CD4-positive, alpha-beta T cell (primary cell): ENCODE measurements around the gene REEP1. TPM values are rescaled to one million over a fixed set of nuclear protein-coding genes. Genes with fewer than 3 reads are reported as not detected.

Experiments used
- ATAC-seq: fragments of 200-7000 bp; cut with Tn5 transposase; one replicate; pipeline ENCODE4 v1.10.0; 2022; ENCODE audit warnings: mild to moderate bottlenecking; ENCODE audit not compliant: poor library complexity
- CTCF ChIA-PET: fragments of 350-600 bp; sonication (Branson Sonifier 250); formaldehyde crosslinking; loops from one replicate; lab custom pipeline; 2021; ENCODE audit warnings: antibody characterized with exemption, inconsistent platforms; lab: Charles Lee
- POLR2A ChIA-PET: fragments of 350-600 bp; sonication (Branson Sonifier 250); formaldehyde crosslinking; loops from one replicate; lab custom pipeline; 2021; ENCODE audit warnings: antibody characterized with exemption, inconsistent platforms; lab: Charles Lee
- DNase-seq, 14 experiments: peaks; one replicate each; pipeline ENCODE4 v3.0.0-alpha.2; 2013 to 2020; ENCODE audit warnings: mixed read lengths in 2 of 14
- H3K27ac ChIP-seq, 2 donors: one replicate each; pipeline versions ENCODE4 v1.5.1 to v1.7.0; 2013; ENCODE audit warnings: low read length in 2 of 2, low read depth in 1 of 2, mild to moderate bottlenecking in 1 of 2
- H3K27me3 ChIP-seq, 2 experiments: 1 replicate in 1 of 2; 2 replicates in 1 of 2; pipeline versions ENCODE4 v1.6.1 to v1.7.0; 2013; ENCODE audit warnings: low read length in 2 of 2, control low read depth in 1 of 2, mild to moderate bottlenecking in 1 of 2, moderate library complexity in 1 of 2; ENCODE audit not compliant: insufficient read depth in 2 of 2, control insufficient read depth in 1 of 2
- H3K36me3 ChIP-seq: one replicate; pipeline ENCODE4 v1.6.1; 2013; ENCODE audit warnings: low read length, control low read depth; ENCODE audit not compliant: insufficient read depth
- H3K4me1 ChIP-seq: one replicate; pipeline ENCODE4 v1.6.1; 2013; ENCODE audit warnings: low read length, control low read depth; ENCODE audit not compliant: insufficient read depth
- H3K4me3 ChIP-seq: one replicate; pipeline ENCODE4 v1.5.1; 2013; ENCODE audit warnings: mild to moderate bottlenecking, low read length, moderate library complexity
- H3K9me3 ChIP-seq, 2 experiments: 1 replicate in 1 of 2; 2 replicates in 1 of 2; pipeline versions ENCODE4 v1.6.1 to v1.7.0; 2013; ENCODE audit warnings: low read length in 2 of 2, mild to moderate bottlenecking in 2 of 2, control low read depth in 1 of 2, moderate library complexity in 1 of 2; ENCODE audit not compliant: control insufficient read depth in 1 of 2, insufficient read depth in 1 of 2
- H3K27ac Mint-ChIP-seq: one replicate; pipeline ENCODE4 v1.8.0; 2020; ENCODE audit warnings: mixed read lengths
- H3K27me3 Mint-ChIP-seq: one replicate; pipeline ENCODE4 v1.8.0; 2021; ENCODE audit warnings: mixed read lengths
- H3K36me3 Mint-ChIP-seq: one replicate; pipeline ENCODE4 v1.8.0; 2021; ENCODE audit warnings: low read depth, mixed read lengths
- H3K4me1 Mint-ChIP-seq: one replicate; pipeline ENCODE4 v1.8.0; 2021; ENCODE audit warnings: low read depth, mixed read lengths
- H3K4me3 Mint-ChIP-seq: one replicate; pipeline ENCODE4 v1.8.0; 2020; ENCODE audit warnings: mild to moderate bottlenecking, mixed read lengths
- H3K9me3 Mint-ChIP-seq: one replicate; pipeline ENCODE4 v1.8.0; 2020; ENCODE audit warnings: mixed read lengths
- intact Hi-C, 2 experiments: fragments of 100-400 bp; cut with DNase I in 1 of 2; cut with micrococcal nuclease in 1 of 2; formaldehyde crosslinking; loops; one replicate each; pipeline versions ENCODE4 v1.15.1 to v1.9.0; 2023 to 2025; cut with DNase I, micrococcal nuclease
- total RNA-seq, 174 experiments: library from RNA in 2 of 174; stranded (reverse) in 2 of 174; gene quantifications; one replicate each; pipeline ENCODE4 v1.2.3 and lab custom pipeline; 2021 to 2026
- TF ChIP-seq, protein P1 (sequence below): fragments of 200-600 bp; IDR thresholded peaks from one replicate; pipeline ENCODE4 v1.8.0; 2022; ENCODE audit warnings: antibody characterized with exemption, mild to moderate bottlenecking

The REEP1 gene
- total RNA-seq, 2 experiments from 2014 or later, result not detected

GRCh38 chr2:86370579-86370978 is 33.2 kb upstream of the REEP1 start:
- ChIA-PET CTCF (no interaction called here), POLR2A (interaction anchor here (0.5 to 0.9 kb wide), 2 partner anchors 11 to 70 kb away, joined by 4 to 7 read pairs; partner anchors contain the start of gene KDM3A)
- intact Hi-C loops, result loop anchor here in 1 of 2 experiments (5.0 kb wide), 1 partner anchor 67 kb away; no protein-coding TSS in a partner anchor
- no peaks in the 10 kb centered on the region for H3K36me3 Mint-ChIP-seq
- H3K27me3 Mint-ChIP-seq, result no peaks in the 10 kb centered on the region
- no peak for ATAC-seq
- no peak for DNase-seq
- TF ChIP-seq, protein P1, sequence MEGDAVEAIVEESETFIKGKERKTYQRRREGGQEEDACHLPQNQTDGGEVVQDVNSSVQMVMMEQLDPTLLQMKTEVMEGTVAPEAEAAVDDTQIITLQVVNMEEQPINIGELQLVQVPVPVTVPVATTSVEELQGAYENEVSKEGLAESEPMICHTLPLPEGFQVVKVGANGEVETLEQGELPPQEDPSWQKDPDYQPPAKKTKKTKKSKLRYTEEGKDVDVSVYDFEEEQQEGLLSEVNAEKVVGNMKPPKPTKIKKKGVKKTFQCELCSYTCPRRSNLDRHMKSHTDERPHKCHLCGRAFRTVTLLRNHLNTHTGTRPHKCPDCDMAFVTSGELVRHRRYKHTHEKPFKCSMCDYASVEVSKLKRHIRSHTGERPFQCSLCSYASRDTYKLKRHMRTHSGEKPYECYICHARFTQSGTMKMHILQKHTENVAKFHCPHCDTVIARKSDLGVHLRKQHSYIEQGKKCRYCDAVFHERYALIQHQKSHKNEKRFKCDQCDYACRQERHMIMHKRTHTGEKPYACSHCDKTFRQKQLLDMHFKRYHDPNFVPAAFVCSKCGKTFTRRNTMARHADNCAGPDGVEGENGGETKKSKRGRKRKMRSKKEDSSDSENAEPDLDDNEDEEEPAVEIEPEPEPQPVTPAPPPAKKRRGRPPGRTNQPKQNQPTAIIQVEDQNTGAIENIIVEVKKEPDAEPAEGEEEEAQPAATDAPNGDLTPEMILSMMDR, result no peak
- Histone ChIP-seq H3K36me3 (no peaks in the 10 kb centered on the region), H3K4me3 (no peak overlapping the region), H3K27me3 (no peaks in the 10 kb centered on the region), H3K27ac (no peak overlapping the region), H3K9me3 (peaks cover 0 to 4% of the 10 kb centered on the region in 2 experiments), H3K4me1 (peaks cover 32% of the 10 kb centered on the region)
- peaks cover 3% of the 10 kb centered on the region for H3K9me3 Mint-ChIP-seq
- peaks cover 68% of the 10 kb centered on the region for H3K4me1 Mint-ChIP-seq
- peak overlapping the region; percentile 83 for H3K27ac Mint-ChIP-seq
- no peak overlapping the region for H3K4me3 Mint-ChIP-seq

DNA sequence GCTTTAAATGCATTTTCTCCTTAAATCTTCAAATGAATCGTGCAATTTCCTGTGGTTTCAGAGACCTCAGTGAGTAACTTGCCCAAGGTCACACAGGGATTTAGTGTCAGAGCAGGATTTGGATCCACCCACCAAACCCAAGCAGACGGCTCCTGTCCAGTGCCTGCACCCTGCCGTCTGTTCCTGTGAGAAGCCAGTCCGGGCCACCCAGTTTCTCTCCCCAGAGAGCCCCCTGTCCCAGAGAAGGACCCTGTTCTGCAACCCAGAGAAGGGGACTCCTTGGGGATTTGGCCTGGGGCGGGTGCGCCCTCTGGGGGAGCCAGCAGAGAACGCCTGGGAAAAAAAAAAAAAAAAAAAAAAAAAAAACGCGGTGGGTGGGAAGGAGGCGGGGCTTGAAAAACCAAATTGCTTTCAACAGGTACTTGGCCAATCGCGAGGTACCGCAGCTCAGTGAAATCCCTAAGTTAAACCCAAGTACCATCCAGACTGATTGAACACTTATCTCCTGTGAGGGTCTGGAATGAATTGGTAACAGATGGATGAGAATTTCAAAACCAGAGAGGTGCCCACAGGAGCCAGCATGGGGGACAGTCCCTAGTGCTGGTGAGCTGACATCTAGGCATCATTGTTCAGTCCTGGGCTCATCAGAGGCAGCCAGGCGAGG is 30.9 kb upstream of the REEP1 start:
- H3K36me3 ChIP-seq, result no peaks in the 10 kb centered on the region
- H3K4me1 Mint-ChIP-seq, result peaks cover 64% of the 10 kb centered on the region

DNA sequence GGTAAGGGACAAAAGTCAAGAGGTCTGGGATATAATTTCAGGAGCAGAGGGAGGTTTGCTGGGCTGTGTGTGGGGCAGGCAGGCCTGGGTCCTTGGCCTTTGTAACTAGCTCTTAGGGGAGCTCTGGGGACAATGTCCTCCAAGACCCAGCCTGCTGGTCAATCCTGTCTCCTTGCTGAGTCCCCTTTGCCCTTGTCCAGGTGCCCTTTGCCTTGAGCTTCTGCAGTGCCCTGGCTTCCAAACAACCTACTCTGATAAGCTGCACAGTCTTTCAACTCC is 30.0 kb upstream of the REEP1 start:
- intact Hi-C loops, result loop anchor here in 1 of 2 experiments (10.0 kb wide), 1 partner anchor 47 kb away; no protein-coding TSS in a partner anchor
- no peaks in the 10 kb centered on the region for H3K27me3 Mint-ChIP-seq
- CTCF ChIA-PET, result no interaction called here
- DNase-seq (no peak), ATAC-seq (no peak)
- peaks cover 56% of the 10 kb centered on the region for H3K4me1 Mint-ChIP-seq
- H3K4me3 Mint-ChIP-seq, result no peak overlapping the region
- no peaks in the 10 kb centered on the region for H3K36me3 Mint-ChIP-seq
- Histone ChIP-seq H3K4me1 (peaks cover 26% of the 10 kb centered on the region), H3K27me3 (no peaks in the 10 kb centered on the region), H3K4me3 (no peak overlapping the region), H3K9me3 (peaks cover 0 to 8% of the 10 kb centered on the region in 2 experiments), H3K36me3 (no peaks in the 10 kb centered on the region), H3K27ac (no peak overlapping the region)
- peaks cover 5% of the 10 kb centered on the region for H3K9me3 Mint-ChIP-seq
- peak overlapping the region; percentile 77 for H3K27ac Mint-ChIP-seq
- TF ChIP-seq, protein P1, result no peak
- POLR2A ChIA-PET, result interaction anchor here (1.7 kb wide), 1 partner anchor 74 kb away, joined by 19 read pairs; the partner anchor contains the start of gene KDM3A

More for the DNA sequence above, 30.9 kb upstream of the REEP1 start:
- Mint-ChIP-seq H3K27ac (peak overlapping the region; percentile 22), H3K36me3 (no peaks in the 10 kb centered on the region), H3K4me3 (peak overlapping the region; percentile 38), H3K9me3 (peaks cover 5% of the 10 kb centered on the region), H3K27me3 (no peaks in the 10 kb centered on the region)
- intact Hi-C loops, result loop anchor here (1.0 to 10.0 kb wide), 4 partner anchors 47 to 147 kb away; no protein-coding TSS in a partner anchor
- H3K4me1 ChIP-seq, result peaks cover 32% of the 10 kb centered on the region
- ATAC-seq (peak; percentile 74), DNase-seq (peak in 13 of 14 experiments; percentile 8 to 76 (median 28))
- TF ChIP-seq, protein P1, result peak; percentile 70
- H3K27ac ChIP-seq, result no peak overlapping the region
- H3K4me3 ChIP-seq, result peak overlapping the region; percentile 9
- POLR2A ChIA-PET, result interaction anchor here (1.7 kb wide), 1 partner anchor 73 kb away, joined by 19 read pairs; the partner anchor contains the start of gene KDM3A
- peaks cover 0 to 8% of the 10 kb centered on the region in 2 experiments for H3K9me3 ChIP-seq
- CTCF ChIA-PET, result interaction anchor here (0.6 to 1.3 kb wide), 6 partner anchors 31 to 624 kb away, joined by 3 to 4 read pairs (median 3); no protein-coding TSS in a partner anchor
- H3K27me3 ChIP-seq, result no peaks in the 10 kb centered on the region
